Adrenal gland (tissue), 5 donors: ENCODE results near the gene SLC35A1.

Experiments used
- POLR2A ChIP-seq, 2 donors: fragments of 450-650 bp; IDR thresholded peaks; one replicate each; pipeline ENCODE4 v1.6.1; 2017; ENCODE audit warnings: antibody characterized with exemption in 2 of 2, mild to moderate bottlenecking in 2 of 2, moderate library complexity in 1 of 2
- TF ChIP-seq, protein P1 (sequence below), 6 experiments: fragments of 450-650 bp in 4 of 6; fragments of 200-600 bp in 2 of 6; sonication (generic) in 1 of 6; IDR thresholded peaks; 1 replicate in 5 of 6; 2 replicates in 1 of 6; pipeline versions ENCODE4 v1.5.1 to v1.8.0; 2016 to 2021; ENCODE audit warnings: antibody characterized with exemption in 6 of 6, mild to moderate bottlenecking in 2 of 6, moderate library complexity in 1 of 6
- donor health status: DM: no; HTN: no; CAD: no.

DNA sequence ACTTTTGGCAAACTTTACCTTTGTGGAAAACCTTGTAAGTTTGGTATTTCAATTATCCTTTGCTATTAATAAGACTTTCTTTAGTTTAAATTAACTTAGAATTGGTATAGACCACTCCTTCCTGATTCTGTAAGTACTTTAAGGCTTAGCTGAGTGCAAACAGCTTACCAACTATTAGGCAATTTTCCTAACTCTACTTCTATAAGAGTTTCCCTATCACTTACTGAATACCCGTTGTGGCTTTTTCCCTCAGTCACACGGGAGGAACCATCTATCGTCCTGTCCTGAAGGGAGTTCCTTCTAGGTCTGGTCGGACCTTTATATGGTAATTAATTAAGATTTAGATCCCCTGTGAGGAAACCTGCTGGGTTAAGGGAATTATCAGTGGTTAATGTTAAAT is 9.6 kb downstream of the SLC35A1 start:
- TF ChIP-seq, protein P1, sequence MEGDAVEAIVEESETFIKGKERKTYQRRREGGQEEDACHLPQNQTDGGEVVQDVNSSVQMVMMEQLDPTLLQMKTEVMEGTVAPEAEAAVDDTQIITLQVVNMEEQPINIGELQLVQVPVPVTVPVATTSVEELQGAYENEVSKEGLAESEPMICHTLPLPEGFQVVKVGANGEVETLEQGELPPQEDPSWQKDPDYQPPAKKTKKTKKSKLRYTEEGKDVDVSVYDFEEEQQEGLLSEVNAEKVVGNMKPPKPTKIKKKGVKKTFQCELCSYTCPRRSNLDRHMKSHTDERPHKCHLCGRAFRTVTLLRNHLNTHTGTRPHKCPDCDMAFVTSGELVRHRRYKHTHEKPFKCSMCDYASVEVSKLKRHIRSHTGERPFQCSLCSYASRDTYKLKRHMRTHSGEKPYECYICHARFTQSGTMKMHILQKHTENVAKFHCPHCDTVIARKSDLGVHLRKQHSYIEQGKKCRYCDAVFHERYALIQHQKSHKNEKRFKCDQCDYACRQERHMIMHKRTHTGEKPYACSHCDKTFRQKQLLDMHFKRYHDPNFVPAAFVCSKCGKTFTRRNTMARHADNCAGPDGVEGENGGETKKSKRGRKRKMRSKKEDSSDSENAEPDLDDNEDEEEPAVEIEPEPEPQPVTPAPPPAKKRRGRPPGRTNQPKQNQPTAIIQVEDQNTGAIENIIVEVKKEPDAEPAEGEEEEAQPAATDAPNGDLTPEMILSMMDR (IDR thresholded peaks at IDR 0.05) = no peak
- no peak for TF ChIP-seq POLR2A (IDR thresholded peaks at IDR 0.05)
